H1 (cell line): ENCODE data around the gene ACTL7A.

Experiments
- BRCA1 ChIP-seq: IDR thresholded peaks from 2 replicates; pipeline ENCODE4 v1.6.1; 2012; ENCODE audit warnings: low read depth, low read length, improper control_type of control experiment
- CBX8 ChIP-seq: fragments of 300-800, 300-1000 bp; sonication (generic); IDR thresholded peaks from 2 replicates; pipeline ENCODE4 v1.7.1; 2016; ENCODE audit warnings: low read depth, low read length, borderline replicate concordance
- EP300 ChIP-seq, 2 experiments: IDR thresholded peaks; 1 replicate in 1 of 2; 2 replicates in 1 of 2; pipeline ENCODE4 v1.6.1; 2011 to 2012; ENCODE audit warnings: low read depth in 2 of 2, low read length in 2 of 2, mild to moderate bottlenecking in 2 of 2, borderline replicate concordance in 1 of 2, inconsistent platforms in 1 of 2, moderate library complexity in 1 of 2
- EZH2 ChIP-seq: fragments of 200-600 bp; sonication (generic); IDR thresholded peaks from 2 replicates; pipeline ENCODE4 v1.7.1; 2012; ENCODE audit warnings: low read depth, mild to moderate bottlenecking, moderate library complexity, low read length, inconsistent platforms; ENCODE audit not compliant: severe bottlenecking
- FOSL1 ChIP-seq: IDR thresholded peaks from 2 replicates; pipeline ENCODE4 v1.6.1; 2011; ENCODE audit warnings: mild to moderate bottlenecking, low read depth, low read length, moderate library complexity; ENCODE audit not compliant: insufficient read depth
- POLR2A ChIP-seq, 2 experiments: IDR thresholded peaks; 1 replicate in 1 of 2; 2 replicates in 1 of 2; pipeline ENCODE4 v1.6.1; 2011; ENCODE audit warnings: low read depth in 2 of 2, low read length in 2 of 2, mild to moderate bottlenecking in 2 of 2; ENCODE audit errors: control extremely low read depth in 1 of 2
- POU5F1 ChIP-seq: IDR thresholded peaks from 2 replicates; pipeline ENCODE4 v1.6.1; 2011; ENCODE audit warnings: low read depth, mild to moderate bottlenecking, low read length, moderate library complexity
- SIN3A ChIP-seq, 2 experiments: IDR thresholded peaks in 1 of 2; conservative IDR thresholded peaks in 1 of 2; 2 replicates each; pipeline ENCODE4 v1.6.1; 2011 to 2012; ENCODE audit warnings: low read length in 2 of 2, improper control_type of control experiment in 1 of 2, low read depth in 1 of 2, mild to moderate bottlenecking in 1 of 2
- SP1 ChIP-seq: IDR thresholded peaks from 2 replicates; pipeline ENCODE4 v1.6.1; 2011; ENCODE audit warnings: low read depth, low read length
- SRF ChIP-seq: IDR thresholded peaks from 2 replicates; pipeline ENCODE4 v1.6.1; 2011; ENCODE audit warnings: mild to moderate bottlenecking, low read depth, low read length, moderate library complexity
- YY1 ChIP-seq: IDR thresholded peaks from 2 replicates; pipeline ENCODE4 v1.6.1; 2011; ENCODE audit warnings: low read depth, mild to moderate bottlenecking, low read length
- TF ChIP-seq, protein P1 (sequence below), 3 experiments: IDR thresholded peaks; 1 replicate in 2 of 3; 2 replicates in 1 of 3; pipeline versions ENCODE4 v1.5.1 to v1.6.1; 2011; ENCODE audit warnings: low read length in 3 of 3, mild to moderate bottlenecking in 3 of 3, inconsistent platforms in 2 of 3, low read depth in 1 of 3, moderate library complexity in 1 of 3; ENCODE audit not compliant: insufficient read depth in 1 of 3; ENCODE audit errors: control extremely low read depth in 1 of 3

DNA sequence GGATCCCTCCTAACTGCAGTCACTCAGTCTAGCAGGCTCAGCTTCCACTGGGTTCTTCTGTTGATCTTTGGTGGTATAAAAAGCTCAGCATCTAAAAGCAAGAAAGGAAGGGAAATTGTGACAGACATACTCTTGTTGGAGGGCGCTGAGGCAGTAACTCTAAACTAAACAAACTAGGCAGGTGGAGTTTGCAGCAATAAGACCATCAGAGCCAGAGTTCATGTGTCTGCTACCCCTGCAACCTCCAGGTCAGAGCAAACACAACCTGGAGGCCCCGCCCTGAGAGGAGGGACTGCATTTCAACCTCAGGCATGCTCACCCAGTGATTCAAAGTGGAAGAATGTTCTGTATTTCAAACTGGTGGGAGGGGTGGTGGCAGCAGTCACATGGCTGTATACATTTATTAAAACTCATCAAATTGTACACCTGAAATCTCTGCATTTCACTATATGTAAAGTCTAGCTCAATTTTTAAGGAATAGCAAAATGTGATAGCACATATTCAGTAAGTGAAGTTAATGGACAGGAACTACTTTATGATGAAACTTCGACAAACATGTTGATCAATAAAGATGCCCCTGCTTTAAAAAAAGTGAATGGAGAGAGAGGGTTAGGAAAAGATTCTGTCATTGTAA is 7.1 kb downstream of the ACTL7A start:
- TF ChIP-seq, protein P1, sequence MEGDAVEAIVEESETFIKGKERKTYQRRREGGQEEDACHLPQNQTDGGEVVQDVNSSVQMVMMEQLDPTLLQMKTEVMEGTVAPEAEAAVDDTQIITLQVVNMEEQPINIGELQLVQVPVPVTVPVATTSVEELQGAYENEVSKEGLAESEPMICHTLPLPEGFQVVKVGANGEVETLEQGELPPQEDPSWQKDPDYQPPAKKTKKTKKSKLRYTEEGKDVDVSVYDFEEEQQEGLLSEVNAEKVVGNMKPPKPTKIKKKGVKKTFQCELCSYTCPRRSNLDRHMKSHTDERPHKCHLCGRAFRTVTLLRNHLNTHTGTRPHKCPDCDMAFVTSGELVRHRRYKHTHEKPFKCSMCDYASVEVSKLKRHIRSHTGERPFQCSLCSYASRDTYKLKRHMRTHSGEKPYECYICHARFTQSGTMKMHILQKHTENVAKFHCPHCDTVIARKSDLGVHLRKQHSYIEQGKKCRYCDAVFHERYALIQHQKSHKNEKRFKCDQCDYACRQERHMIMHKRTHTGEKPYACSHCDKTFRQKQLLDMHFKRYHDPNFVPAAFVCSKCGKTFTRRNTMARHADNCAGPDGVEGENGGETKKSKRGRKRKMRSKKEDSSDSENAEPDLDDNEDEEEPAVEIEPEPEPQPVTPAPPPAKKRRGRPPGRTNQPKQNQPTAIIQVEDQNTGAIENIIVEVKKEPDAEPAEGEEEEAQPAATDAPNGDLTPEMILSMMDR (IDR thresholded peaks at IDR 0.05; ENCODE audit: control extremely low read depth in 1 of 3, insufficient read depth in 1 of 3, low read depth in 1 of 3, low read length in 3 of 3) = no peak
- TF ChIP-seq SIN3A (conservative IDR thresholded peaks at IDR 0.05 in 1 of 2, IDR thresholded peaks at IDR 0.05 in 1 of 2; ENCODE audit: low read depth in 1 of 2, low read length in 2 of 2) = no peak
- TF ChIP-seq YY1 = no peak
- TF ChIP-seq FOSL1 = no peak
- TF ChIP-seq SRF = no peak
- no peak for TF ChIP-seq EZH2
- no peak for TF ChIP-seq POLR2A (IDR thresholded peaks at IDR 0.05; ENCODE audit: control extremely low read depth in 1 of 2, low read depth in 2 of 2, low read length in 2 of 2)
- TF ChIP-seq EP300 (IDR thresholded peaks at IDR 0.05; ENCODE audit: borderline replicate concordance in 1 of 2, low read depth in 2 of 2, low read length in 2 of 2) = no peak
- no peak for TF ChIP-seq SP1
- no peak for TF ChIP-seq POU5F1
- no peak for TF ChIP-seq BRCA1
- TF ChIP-seq CBX8 = no peak
